ENCODE results near the gene FSD1L.

FSD1L gene

DNA sequence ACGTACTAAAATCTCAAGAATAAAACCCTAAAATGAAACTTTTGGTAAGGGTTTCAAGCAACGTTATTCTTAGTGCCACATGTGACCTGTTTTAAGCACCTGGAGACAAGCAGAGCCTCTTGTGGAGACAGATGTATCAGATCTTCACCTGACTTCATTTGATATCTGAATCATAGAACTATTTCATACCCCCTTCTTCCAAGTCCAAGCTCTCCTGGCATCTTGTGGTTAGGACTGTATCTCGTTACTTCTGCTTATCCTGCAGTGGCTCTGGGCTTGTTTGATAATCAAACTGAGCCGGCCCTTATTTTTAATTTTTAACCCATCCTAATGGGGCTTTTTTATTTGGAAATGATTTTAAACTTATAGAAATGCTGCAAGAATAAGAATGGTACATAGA, 11.1 kb upstream of the FSD1L start:
- DNase-seq: no peak

GRCh38 chr9:105437704-105438103, 10.1 kb upstream of the FSD1L start:
- no peak for DNase-seq

DNA sequence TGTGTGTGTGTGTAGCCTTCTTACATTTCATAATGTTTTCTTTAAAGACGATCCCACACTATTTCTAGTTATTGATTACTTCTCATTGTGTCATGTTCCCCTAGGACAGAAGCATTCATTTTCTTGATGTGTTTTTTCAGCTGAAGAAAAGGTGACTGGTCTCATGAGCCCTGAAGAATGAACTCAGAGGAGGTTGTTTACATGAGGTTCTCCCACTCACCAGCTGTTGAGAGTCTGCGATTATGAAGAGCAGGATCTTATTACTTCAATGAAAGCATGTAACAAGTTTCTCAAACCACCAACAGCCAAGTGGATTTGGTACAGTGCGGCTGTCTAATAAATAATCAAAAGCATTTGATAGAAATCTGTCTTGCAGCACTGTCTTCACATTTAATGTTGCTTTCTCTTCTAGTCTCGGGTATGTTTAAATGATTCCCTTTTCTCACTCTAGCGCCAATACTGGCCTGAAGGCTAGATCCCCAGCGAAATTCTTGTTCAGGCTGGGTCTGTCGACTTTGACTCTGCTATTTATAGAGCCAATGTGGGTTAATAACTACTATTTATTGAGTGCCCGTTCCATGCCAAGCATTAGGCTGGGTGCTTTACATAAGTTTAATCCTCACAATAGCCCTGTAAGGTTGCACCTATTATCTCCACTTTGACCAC, 9.6 kb upstream of the FSD1L start:
- no peak for DNase-seq

- no peak for DNase-seq
Observed at GRCh38 chr9:105439428-105439827, 8.4 kb upstream of the FSD1L start.

DNA sequence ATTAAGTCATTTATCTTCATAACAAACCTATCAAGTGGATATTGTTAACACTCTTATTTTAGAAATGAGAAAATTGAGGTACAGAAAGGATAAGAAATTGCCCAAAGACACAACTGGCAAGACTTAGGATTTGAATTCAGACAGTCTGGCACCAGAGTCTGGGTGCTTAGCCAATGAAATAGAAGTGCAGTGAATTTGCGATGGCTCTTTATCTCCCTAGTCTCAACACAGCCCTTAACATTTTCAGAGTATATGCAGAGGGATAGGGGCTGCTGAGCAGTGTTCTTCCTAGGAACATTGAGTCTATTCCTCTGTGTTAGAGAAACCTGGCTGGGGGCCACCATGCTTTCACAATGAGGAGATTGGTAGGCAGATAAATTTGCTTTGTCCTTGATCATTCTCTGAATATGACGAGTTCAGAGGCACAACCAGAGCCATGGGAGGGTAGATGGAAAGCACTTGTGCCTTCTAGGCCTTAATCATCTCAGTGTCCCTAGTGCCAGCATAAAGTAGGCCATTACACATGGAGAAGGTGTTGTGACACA, 6.1 kb upstream of the FSD1L start:
- no peak for DNase-seq

GRCh38 chr9:105443121-105443520, 4.7 kb upstream of the FSD1L start:
- DNase-seq: no peak

GRCh38 chr9:105444130-105444529, 3.7 kb upstream of the FSD1L start:
- DNase-seq: no peak

GRCh38 chr9:105445203-105445881, 2.5 kb upstream of the FSD1L start:
- no peak for DNase-seq

- DNase-seq: no peak
Observed at GRCh38 chr9:105447386-105447813, 434 bp upstream of the FSD1L start.

DNA sequence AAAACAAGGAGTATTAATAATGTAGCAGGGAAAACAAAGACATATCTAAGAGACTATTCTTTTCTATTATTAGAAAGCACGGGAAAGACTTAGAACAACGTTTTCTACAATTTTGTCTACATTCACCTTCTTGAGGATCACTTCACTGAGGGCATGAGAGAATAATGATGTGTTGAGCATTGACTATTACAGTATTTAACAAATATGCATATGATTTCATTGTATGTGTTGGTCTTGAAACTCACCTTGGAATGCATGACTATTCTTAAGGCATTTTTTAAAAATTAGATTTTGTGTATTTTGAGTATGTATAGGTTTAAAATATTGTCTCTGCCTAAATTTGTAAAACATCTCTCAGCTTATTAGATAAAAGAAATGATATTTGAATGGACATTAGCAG, 1.2 kb downstream of the FSD1L start:
- DNase-seq: no peak

- no peak for DNase-seq
Observed at GRCh38 chr9:105452185-105452584, 4.4 kb downstream of the FSD1L start.

DNA sequence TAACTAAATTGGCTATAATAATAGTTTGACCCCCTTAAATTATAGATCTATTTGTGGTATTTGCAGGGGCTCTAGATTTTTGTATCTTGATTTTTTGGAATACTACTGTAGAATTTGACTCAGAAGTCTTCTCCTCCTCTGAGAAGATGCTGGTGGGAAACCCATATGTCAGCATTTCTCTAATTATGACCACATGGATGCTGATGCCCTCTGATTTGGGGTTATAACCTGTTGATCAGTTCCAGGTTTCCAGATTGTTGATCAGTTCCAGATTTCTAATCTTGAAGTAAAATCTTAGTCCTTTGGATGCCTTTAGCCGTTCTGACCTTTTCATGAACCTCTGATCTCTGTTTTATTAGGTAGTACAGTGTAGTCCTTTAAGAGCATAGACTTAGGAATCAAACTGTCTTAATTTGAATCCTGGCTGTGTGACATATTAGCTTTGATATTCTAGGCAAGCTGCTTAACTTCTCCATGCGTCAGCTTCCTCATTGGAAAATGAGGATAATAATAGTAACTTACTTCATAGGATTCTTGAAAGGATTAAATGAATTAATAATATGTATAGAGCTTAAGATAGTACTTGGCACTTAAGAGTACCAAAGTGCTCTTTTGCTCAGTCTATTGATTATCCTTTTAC, 8.1 kb downstream of the FSD1L start:
- DNase-seq: no peak

GRCh38 chr9:105457560-105458294, 9.9 kb downstream of the FSD1L start:
- no peak for DNase-seq

DNA sequence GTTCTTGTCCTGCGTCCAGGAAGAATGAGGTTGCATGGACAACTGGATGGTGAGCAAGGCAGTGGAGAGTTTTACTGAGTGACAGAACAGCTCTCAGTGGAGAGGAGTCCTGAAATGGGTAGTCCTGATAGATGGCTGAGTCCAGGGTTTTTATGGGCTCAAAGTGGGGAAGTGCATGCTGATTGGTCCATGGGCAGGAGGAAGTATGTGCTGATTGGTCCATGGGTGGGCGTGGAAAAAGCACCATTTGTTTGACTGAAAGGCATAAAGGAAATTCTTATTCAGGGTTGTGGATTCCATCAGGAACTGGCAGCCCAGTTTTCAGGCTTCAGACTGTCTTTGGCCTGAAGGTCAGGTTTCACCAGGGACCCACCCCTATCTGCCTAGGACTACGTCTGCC, 10.6 kb downstream of the FSD1L start:
- DNase-seq: no peak

DNA sequence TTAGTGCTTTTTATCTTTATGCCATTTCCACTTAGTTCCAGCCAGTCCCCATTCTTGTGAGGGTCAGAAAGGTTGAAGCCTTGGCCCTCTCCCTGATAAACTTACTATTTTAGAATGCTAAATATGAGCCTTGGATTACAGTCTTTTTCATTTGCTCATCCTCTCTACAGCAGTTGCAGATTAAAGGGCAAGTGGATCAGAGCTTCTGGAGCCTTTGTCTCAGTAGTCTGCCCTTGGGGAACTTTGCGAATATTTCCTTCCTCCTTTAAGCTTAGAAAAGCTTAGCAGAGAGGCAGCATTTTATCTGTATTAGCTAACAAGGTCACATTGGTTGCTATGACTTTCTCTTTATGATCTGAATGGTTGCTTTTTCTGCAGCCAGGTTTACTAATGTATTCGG, 11.5 kb downstream of the FSD1L start:
- DNase-seq: no peak

DNA sequence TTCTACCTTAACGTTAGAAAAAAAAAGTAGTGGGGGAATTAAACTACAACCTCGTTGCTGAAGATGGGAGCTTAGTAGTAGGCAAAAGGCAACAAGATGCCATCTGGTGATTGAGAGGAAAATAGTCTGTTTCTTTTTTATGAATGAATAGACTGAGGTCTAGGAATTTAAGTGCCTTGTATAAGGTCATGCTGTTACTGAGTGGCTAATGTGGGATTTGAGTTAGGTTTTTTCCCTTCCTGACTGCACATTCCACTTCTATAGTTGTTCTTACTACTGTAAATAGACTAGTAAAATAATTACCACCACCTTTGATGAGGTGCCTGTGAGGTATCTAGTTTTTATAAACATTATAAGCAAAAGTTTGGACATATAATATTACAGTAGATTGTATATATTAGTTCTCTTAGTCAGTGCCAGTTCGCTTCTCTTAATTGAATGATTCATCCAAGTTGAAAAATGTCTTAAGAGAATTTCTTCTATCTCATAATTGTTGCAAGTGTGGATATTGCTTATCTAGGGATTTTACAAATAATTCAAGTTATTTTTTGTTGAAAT, 19.1 kb downstream of the FSD1L start:
- DNase-seq: no peak

DNA sequence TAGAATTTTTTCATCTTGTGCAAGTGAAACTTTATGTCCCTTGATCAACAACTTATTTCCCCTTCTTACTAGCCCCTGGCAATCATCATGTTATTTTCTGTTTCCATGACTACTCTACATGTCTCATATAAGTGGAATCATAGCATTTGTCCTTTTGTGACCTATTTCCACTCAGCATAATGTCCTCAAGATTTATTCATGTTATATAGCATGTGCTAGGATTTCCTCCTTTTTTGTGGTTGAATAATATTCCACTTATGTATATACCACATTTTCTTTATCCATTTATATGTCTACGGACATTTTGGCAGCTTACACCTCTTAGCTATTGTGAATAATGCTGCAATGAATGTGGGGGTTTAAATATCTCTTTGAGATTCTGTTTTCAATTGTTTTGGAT, 21.0 kb downstream of the FSD1L start:
- no peak for DNase-seq

DNA sequence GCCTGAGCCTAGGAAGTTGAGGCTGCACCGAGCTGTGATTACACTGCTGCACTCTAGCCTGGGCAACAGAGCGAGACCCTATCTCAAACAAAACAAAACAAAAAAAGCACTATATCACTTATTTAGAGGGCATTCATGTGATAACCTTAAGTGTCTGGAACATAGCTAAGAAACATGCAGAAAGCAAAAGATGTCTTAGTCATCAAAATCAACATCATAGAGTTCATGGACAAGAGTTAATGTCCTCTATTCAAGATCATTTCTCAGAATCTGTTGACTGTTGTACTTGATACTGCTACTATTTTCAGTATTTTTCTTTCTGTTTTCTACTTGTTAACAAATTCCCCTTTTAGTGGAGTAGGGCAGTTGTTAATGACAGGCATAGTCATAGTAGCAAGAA, 25.4 kb downstream of the FSD1L start:
- no peak for DNase-seq

DNA sequence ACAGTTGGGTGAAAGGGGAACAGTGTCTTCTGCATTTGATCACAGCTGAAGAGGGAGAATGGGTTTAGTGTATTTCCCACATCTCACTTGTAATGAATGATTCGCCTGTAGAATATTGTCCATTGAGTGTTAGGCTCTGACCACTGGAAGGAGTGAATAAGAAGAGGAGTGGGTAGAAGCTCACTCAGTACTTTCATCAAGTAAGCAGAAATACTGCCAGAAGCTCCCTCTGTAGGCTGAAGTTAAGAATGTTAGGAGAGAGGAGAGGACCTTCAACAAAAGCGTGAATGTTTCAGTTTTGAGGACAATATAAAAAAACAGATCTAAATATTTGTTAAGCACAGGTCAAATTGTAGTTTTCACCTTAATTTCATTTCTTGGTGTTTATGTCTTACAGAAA, 27.5 kb downstream of the FSD1L start:
- DNase-seq: no peak

GRCh38 chr9:105479846-105480245, 32.0 kb downstream of the FSD1L start:
- no peak for DNase-seq

DNA sequence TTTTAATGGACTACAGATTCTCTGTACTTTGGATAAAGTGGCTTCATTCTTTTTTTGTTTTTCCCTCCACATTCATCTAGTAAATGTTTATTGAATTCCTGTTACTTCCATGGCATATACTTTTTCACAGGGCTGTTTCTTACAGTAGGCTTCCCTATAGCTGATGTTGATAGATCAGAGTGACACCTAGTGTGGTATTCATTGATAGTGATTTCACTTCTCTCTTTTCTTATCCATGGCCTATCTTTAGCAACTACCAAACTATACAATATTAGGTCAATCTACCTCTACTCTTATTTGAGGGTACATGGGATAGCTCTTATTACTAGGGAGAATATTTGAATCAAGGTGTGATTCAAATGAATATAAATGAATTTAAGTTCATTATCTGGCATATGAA, 35.8 kb downstream of the FSD1L start:
- no peak for DNase-seq

- no peak for DNase-seq
Observed at GRCh38 chr9:105484226-105484625, 36.4 kb downstream of the FSD1L start.

DNA sequence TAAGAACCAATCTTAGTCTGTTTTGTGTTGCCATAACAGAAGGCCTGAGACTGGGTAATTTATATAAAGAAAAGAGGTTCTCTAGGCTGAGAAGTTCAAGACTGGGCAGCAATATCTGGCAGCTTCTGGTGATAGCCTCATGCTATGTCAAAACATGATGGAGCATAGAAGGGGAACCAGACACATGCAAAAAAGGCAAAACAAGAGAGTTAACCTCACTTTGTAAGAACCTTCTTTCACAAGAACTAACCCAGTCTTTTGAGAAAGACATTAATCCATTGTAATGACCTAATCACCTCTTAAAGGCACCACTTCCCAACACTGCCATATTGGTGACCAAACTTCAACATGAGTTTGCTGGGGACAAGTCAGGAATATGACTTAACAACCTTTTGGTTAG, 37.3 kb downstream of the FSD1L start:
- no peak for DNase-seq

Data from CD4-positive, alpha-beta T cell treated with Interleukin-15 for 1 hour (primary cell).